Frontal cortex (tissue), 4 donors: ENCODE results near the gene RRP9. TPM values are rescaled to one million over a fixed set of nuclear protein-coding genes. Genes with fewer than 3 reads are reported as not detected.
"Not testable (repeated sequence)": the region's sequence is repeated elsewhere in the genome, so short reads cannot be mapped to it uniquely, and the experiment has no call there.

ENCODE experiments used
- DNase-seq, 2 donors: peaks; one replicate each; pipeline ENCODE4 v3.0.0; 2012; ENCODE audit warnings: low spot score in 2 of 2
- FAIRE-seq: peaks from 2 replicates; lab custom pipeline; 2012; peaks lifted over from hg19 to GRCh38; lab: Jason Lieb, UNC
- total RNA-seq: library from RNA; depleted of rRNA; stranded (reverse); fragments of >200 nt; gene quantifications from one replicate; pipeline ENCODE4 v1.2.3, GENCODE V29; 2014
- donor health status: control.
- donor health status: control.
- donor health status: control.

Gene RRP9
- total RNA-seq, 1 donor from 2014 or later = 20.8 TPM

GRCh38 chr3:51942603-51943450 lies 1.1 kb upstream of the RRP9 start:
- DNase-seq = peak in 1 of 2 donors; percentile 57
- FAIRE-seq = no peak

GRCh38 chr3:51941463-51941797 lies 274 bp downstream of the RRP9 start:
- FAIRE-seq = no peak

GRCh38 chr3:51940648-51941462 lies 849 bp downstream of the RRP9 start:
- FAIRE-seq (no peak), DNase-seq (no peak)

More at GRCh38 chr3:51941463-51941797, 274 bp downstream of the RRP9 start:
- DNase-seq = no peak

- FAIRE-seq (no peak), DNase-seq (no peak)
These were observed 2.8 kb downstream of the RRP9 start for GRCh38 chr3:51938780-51939425.

DNA sequence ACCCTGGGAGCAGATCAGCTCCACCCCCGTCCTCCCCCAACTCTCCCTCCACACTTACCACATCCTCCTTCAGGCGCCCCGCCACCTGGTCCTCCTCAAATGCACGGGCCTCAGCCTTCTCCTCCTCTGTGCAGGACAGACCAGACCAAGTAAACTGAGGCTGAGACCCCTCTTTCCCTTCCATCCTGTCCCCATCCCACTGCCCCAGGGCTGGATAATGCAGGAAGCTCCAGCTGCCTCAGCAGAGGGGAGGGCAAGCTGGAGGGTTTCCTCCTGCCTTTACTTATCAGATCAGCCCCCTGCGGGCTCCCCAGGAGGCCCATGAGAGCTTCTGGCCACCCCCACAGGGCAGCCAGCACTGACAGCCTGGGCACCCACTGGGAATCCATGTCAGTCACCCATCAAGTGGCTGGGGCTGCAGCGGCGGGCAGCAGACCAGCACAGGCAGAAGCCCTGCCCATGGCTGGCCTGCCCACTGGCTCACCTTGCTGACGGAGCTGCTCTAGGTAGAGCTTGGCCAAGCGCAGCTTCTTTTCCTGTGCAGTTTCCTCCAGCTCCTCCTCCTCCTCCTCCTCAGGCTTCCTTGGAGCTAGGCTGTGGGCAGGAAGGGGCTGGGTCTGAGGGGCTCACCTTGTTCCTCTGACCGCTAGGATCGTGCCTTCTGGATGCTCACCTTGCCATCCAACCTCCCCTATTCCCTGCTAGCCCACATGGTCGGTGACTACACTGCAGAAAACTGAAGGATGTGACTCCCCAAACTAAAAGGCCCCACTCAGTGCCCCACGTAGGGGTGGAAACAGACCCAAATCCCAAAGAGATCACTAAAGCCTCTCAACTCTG lies 3.9 kb downstream of the RRP9 start:
- FAIRE-seq = no peak
- DNase-seq = no peak

DNA sequence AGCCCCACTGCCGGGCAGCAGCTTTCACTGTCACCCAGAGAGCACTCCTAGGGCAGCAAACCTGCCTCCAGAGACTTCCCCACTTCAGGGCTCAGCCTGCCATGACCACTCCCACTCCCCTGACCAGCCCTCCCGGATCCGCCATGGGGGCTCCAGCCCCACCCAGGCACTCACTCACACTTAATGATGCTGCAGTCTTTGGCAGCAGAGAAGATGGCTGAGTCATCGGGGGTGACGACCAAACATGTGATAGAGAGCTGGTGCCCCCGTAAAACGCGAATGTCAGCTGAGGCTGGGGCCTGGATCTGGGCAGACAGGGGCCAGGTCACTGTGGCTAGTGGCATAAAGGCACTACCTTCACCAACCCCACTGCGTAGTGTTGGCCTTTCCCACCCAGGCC lies 4.7 kb downstream of the RRP9 start:
- no peak for FAIRE-seq

GRCh38 chr3:51935886-51936755 lies 5.6 kb downstream of the RRP9 start:
- DNase-seq = no peak
- FAIRE-seq = no peak

More for the DNA sequence above, 4.7 kb downstream of the RRP9 start:
- DNase-seq = no peak

DNA sequence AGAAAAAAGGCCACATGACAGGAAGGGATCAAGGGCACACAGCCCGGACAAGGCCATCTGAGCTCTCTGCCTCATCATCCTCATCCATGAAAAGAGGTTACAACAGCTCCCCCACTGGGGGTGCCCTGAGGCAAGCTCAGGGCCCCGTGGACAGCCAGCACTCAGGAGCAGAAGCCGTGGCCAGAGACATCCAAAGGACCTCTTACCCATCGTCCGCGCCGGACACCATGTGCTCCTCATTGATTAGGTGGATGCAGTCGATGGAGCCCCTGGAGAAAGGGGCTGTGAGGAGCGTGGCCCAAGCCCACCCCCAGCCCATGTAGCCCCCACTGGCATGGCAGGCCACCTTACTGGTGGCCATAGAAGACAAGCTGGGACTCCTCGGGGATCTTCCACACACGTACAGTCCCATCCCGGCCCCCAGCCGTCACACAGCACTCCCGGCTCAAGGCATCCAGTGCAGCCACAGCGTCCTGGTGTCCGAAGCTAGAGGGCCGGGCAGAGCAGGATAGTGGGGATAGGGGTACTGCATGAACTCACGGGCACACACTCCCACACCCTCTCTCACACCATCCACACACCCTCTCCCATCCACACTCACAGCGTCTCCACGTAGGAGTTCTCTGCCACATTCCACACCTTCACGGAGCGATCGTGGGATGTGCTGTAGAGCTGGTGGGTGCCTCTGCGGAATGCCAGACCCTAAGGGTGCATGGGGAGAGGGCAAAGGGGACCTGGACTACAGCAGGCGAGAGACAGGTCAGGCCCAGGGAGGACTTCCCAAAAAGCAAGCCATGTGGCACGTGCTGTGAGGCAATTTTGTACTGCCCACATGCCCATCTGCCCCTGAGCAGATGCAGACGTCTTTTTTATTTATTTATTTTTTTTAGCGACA lies 6.5 kb downstream of the RRP9 start:
- DNase-seq (no peak), FAIRE-seq (no peak)

GRCh38 chr3:51934139-51934850 lies 7.4 kb downstream of the RRP9 start:
- no peak for FAIRE-seq

GRCh38 chr3:51933471-51934138 lies 8.1 kb downstream of the RRP9 start:
- no peak for FAIRE-seq

More at GRCh38 chr3:51934139-51934850, 7.4 kb downstream of the RRP9 start:
- no peak for DNase-seq

DNA sequence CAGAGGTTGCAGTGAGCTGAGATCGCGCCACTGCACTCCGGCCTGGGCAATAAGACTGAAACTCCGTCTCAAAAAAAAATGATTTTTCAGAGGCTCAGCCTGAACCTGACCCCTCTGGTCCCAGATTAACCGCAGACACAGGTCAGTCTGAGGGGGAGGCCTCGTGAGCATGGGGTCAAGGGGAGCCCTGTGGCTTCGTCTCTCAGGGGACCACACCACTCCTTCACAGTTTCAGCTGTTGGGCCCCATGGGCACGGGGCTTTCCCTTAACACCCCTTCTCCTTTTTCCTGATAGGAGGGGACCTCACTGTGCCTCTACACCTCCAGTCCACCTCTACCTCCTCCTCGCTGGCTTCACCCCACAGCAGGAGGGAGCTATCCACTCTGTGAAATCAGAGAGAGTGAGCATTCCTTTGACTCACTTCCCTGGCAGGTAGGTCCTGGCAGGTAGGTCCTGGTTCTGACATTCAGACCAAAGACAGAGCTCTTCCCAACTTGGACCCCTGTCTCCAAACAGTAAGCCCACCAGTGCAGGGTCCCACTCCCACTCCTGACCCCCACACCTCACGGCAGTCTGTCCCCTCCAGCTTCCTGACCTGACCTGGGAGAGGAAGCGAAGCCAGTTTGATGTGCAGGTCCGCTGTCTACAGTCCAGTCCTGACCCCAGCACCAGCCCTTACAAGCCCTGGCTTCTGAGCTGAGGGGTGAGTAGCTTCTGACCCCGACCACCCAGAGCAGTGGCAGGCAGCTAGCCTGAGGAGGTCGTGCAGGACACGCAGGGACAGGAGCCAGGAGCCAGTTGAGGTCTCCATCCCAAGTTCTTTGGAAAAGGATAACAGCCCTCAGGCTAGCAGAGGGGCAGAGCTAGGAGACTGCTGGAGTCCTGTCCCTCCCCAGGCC lies 9.0 kb downstream of the RRP9 start:
- no peak for FAIRE-seq
- no peak for DNase-seq

More at GRCh38 chr3:51933471-51934138, 8.1 kb downstream of the RRP9 start:
- DNase-seq = no peak

GRCh38 chr3:51931756-51932155 lies 9.9 kb downstream of the RRP9 start:
- DNase-seq (no peak), FAIRE-seq (no peak)

DNA sequence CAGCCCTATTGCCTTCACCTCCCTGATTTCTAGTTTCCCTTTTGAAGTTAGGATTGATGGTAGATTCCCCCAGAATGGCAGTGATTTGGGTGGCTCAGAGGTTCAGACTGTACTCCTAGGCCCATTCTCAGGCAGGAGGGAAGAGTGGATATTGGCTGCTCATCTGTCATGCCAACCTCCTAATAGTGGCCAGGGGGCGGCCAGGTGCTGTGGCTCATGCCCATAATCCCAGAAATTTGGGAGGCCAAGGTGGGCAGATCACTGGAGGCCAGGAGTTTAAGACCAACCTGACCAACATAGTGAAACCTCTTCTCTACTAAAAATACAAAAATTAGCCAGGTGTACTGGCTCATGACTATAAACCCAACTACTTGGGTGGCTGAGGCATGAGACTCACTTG lies 11.3 kb downstream of the RRP9 start:
- DNase-seq (no peak), FAIRE-seq (no peak)

- DNase-seq (no peak), FAIRE-seq (no peak)
These were observed 12.2 kb downstream of the RRP9 start for GRCh38 chr3:51929420-51930003.

DNA sequence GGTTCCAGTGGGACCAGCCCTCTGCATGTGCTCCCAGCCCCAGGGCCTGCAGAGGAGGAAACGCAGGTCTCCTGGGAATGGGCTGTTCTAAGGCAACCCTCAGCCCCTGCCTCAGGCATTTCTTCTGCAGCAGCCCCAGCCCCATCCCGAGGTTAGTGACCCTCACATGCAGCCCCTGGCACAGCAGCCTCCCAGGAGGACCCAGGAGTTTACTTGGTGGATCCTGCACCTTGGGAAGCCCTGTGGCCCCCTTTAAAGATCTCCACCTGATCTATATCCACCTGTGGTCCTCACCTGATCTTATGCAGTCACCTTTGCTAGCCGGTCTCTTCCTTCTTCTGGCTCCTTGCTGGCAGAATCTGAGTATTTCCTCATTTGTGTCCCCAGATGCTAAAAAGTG lies 12.7 kb downstream of the RRP9 start:
- FAIRE-seq, DNase-seq: not testable (repeated sequence)
